AG09319 (cell line): ENCODE measurements around the gene HHLA2.

Source experiments
- DNase-seq: peaks from one replicate; pipeline ENCODE4 v3.0.0-alpha.2; 2010; ENCODE audit warnings: low read depth; ENCODE audit errors: extremely low read depth
- TF ChIP-seq, protein P1 (sequence below): IDR thresholded peaks from 2 replicates; pipeline ENCODE4 v1.5.1; 2011; ENCODE audit warnings: low read depth, mild to moderate bottlenecking, inconsistent platforms, low read length, moderate library complexity

HHLA2 gene

DNA sequence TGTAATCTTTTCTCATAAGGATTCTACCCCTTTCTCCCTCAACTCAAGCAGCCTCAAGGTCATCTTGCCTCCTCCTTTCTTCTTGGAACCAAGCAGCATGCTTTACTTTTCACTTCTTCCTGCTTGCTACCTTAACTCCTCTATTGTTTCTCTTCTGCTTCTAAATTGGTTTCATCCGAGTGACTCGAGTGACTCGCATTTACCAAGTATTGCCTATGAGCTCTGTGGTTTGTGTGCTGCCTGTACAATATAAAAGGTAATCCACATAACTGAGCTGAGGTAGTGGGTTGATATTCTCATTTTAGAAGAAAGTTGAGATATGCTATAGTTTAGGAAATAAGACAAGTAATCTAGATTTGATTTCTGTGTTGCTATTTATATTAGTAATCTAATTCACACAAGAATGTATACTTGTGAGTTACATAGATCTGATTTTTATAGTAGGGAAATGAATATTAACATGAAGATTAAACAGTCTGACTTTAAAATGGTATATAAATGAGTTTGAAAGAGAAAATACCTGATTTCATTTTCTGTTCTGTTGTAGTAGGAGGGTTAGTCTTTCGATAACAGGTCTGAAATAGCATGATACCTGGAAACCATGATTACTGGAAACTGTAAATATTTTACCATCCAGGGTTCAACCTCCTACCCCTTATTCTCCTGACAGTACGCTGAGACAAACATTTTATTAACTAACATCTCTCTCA is 5.5 kb downstream of the HHLA2 start:
- no peak for DNase-seq
- TF ChIP-seq, protein P1, sequence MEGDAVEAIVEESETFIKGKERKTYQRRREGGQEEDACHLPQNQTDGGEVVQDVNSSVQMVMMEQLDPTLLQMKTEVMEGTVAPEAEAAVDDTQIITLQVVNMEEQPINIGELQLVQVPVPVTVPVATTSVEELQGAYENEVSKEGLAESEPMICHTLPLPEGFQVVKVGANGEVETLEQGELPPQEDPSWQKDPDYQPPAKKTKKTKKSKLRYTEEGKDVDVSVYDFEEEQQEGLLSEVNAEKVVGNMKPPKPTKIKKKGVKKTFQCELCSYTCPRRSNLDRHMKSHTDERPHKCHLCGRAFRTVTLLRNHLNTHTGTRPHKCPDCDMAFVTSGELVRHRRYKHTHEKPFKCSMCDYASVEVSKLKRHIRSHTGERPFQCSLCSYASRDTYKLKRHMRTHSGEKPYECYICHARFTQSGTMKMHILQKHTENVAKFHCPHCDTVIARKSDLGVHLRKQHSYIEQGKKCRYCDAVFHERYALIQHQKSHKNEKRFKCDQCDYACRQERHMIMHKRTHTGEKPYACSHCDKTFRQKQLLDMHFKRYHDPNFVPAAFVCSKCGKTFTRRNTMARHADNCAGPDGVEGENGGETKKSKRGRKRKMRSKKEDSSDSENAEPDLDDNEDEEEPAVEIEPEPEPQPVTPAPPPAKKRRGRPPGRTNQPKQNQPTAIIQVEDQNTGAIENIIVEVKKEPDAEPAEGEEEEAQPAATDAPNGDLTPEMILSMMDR, result no peak

DNA sequence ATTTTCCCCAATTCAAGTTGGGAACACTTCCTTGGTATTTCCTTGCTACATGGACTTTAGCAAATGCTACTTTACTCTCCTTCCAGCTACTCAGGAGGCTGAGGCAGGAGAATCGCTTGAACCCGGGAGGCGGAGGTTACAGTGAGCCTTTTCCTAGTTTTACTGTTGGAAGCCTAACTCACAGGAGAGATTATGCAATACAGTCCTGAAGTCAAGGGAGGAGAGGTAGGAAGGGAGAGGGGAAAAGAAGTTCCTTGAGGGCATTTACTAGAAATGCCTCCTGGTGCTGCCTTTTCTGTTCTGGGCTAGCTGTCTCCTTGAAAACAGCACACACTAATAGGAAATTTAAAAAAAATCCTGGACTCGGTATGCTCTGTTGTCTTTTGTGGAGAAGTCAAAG is 6.2 kb downstream of the HHLA2 start:
- TF ChIP-seq, protein P1, result no peak
- no peak for DNase-seq

DNA sequence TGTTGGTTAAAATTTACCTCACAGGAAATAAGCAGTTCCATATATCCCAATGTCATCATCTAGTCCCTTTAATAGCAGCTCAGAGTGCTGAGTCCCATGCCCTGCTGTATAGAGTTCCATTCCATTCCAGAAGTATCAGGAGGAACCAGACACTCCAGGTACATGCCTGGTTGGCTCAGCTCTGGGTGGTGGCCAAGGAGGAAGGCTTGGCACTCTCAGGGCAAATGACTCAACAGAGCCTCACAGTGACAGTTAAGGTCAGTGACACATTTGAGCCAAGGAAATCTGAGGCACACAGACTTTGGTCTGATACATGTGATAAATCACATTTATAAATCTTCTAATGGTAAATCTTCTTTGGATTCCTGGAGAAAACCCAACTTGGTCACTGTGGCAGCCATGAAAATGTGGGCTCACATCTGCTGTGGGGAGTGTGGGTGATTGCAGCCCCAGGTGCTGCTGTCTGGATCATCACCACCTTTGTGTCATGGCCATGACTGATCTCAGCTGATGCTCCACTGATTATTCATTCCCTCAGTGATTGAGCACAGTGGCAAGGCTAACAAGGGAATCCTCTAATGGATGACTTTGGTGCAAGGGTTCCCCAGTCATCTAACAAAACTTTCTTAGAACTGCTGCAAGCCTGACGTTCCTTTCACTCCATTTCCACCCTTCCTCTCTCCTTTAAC is 9.3 kb downstream of the HHLA2 start:
- TF ChIP-seq, protein P1, result no peak
- DNase-seq, result no peak

DNA sequence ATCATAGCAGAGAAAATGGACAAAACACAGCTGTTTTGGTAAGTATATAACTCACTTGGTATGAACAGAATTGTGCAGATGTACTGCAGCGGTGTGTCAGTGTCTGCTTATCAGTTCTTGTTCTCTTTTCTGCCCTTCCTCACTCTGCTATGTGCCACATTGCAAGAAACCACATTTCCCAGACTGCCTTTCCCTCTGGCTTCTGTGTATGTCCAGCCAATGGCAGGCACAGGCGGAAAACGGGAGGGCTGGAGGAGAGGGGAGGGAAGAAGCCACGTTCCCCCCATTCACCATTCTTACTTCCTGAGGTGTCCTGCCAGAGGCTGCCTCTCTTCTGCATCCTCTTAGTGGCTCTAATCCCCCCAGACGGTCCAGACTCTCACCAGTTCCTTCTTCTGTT is 15.4 kb downstream of the HHLA2 start:
- TF ChIP-seq, protein P1, result no peak
- no peak for DNase-seq

DNA sequence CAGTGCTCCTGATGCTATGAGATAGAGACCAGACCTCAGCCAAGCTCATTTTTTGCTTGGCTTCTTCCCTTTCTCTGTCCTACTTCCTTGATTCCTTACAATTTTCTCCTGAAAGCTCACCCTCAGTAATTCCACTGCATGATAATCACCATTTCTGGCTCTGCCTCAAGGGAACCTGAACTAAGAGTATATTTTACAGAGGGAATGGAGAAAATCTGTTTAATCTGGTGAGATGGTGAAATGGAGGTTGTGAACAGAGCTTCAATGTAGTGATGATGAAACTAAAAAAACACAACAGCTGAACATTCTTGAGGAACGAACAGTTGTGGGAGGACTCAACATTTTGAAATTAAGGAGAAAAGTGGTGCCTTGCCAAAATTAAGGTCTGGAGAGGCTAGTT is 16.3 kb downstream of the HHLA2 start:
- no peak for DNase-seq
- TF ChIP-seq, protein P1, result no peak

DNA sequence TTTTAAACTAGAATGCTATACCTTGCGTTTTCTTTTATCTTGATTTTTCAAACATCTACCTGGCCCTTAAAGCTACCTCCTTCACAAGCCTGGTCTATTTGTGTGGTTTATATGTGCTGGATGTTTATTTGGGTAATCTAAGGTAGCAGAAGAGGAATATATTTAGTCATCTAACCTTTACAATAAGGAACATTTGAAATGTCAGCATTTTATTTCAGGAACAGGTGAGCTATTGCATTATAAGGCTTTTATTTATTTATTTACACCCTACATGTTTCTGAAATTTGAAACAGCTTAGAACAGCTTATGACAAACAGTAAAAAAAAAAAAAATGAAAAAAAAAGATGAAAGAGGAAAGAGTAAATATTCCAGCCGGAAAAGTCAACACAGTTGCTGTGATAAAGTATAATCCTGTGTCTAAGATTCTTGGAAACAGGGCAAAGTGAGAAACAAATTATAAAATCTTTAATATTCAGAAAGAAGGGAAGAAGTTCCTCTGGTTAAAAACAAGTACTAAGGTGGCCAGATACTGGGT is 19.5 kb downstream of the HHLA2 start:
- no peak for DNase-seq
- TF ChIP-seq, protein P1, result no peak

DNA sequence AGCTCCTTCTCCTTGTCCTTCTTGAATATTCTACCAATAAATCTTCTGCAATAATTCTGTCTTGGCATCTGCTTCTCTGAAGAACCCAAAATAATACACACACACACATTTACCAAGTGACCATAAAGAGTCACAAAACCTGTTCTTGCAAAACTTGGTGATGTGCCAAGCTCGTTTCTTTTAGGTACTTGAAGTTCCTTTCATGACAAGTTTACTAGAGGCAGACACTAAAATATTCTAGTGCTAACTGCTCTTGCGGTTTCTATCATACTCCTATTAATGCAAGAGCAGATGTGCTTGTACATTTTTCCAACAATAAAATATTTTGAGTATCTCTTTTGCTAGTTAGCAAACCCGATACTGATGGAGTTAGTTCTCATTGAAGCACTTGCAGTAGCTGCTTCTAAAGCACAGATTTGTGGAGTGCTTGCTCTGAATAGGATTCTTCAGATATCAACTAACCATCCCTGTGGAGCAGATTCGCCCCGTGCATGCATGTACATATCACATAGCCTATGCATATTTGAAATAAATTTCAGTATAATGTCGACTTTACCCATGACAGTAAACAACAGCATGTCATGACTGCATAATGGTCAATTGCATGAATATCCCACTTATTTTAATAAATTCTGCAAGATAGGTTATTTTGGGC is 23.2 kb downstream of the HHLA2 start:
- TF ChIP-seq, protein P1, result no peak
- DNase-seq, result no peak
